B cell (primary cell): ENCODE measurements around the gene MC1R. TPM values are rescaled to one million over a fixed set of nuclear protein-coding genes. Genes with fewer than 3 reads are reported as not detected.
A peak's percentile ranks its signal among the peaks of the same experiment; 100 is the strongest.
"Not testable (repeated sequence)": the region's sequence is repeated elsewhere in the genome, so short reads cannot be mapped to it uniquely, and the experiment has no call there.

Experiments used
- ATAC-seq: fragments of 200-7000 bp; cut with Tn5 transposase; one replicate; pipeline ENCODE4 v1.10.0; 2021; ENCODE audit warnings: low read depth, mild to moderate bottlenecking, moderate number of reproducible peaks, moderate library complexity
- CTCF ChIA-PET: fragments of 350-600 bp; sonication (Branson Sonifier 250); formaldehyde crosslinking; loops from one replicate; lab custom pipeline; 2021; ENCODE audit warnings: antibody characterized with exemption, inconsistent platforms; lab: Charles Lee
- POLR2A ChIA-PET: fragments of 350-600 bp; sonication (Branson Sonifier 250); formaldehyde crosslinking; loops from one replicate; lab custom pipeline; 2021; ENCODE audit warnings: antibody characterized with exemption; lab: Charles Lee
- DNase-seq: peaks from one replicate; pipeline ENCODE4 v3.0.0; 2013
- H2AFZ ChIP-seq: 2 replicates; pipeline ENCODE4 v1.6.1; 2012; ENCODE audit warnings: mild to moderate bottlenecking, low read depth, low read length; ENCODE audit not compliant: insufficient read depth, poor library complexity, severe bottlenecking
- H3K27ac ChIP-seq, 2 donors: 1 replicate in 1 of 2; 2 replicates in 1 of 2; pipeline ENCODE4 v1.5.1; 2012 to 2013; ENCODE audit warnings: low read length in 2 of 2, mild to moderate bottlenecking in 2 of 2, moderate library complexity in 1 of 2
- H3K27me3 ChIP-seq, 4 experiments: fragments of 200-600 bp in 1 of 4; sonication (generic) in 1 of 4; replicated peaks in 1 of 4; 1 replicate in 2 of 4; 2 replicates in 2 of 4; pipeline versions ENCODE4 v1.6.1 to v1.7.0; 2013 to 2016; ENCODE audit warnings: low read length in 3 of 4, mild to moderate bottlenecking in 2 of 4, mixed read lengths in 1 of 4, moderate library complexity in 1 of 4; ENCODE audit not compliant: insufficient read depth in 4 of 4, control insufficient read depth in 3 of 4; ENCODE audit errors: control extremely low read depth in 1 of 4
- H3K36me3 ChIP-seq, 2 experiments: replicated peaks in 1 of 2; 1 replicate in 1 of 2; 2 replicates in 1 of 2; pipeline versions ENCODE4 v1.6.1 to v1.7.1; 2013; ENCODE audit warnings: low read length in 1 of 2; ENCODE audit not compliant: insufficient read depth in 2 of 2, control insufficient read depth in 1 of 2; ENCODE audit errors: control extremely low read depth in 1 of 2, extremely low read depth in 1 of 2
- H3K4me1 ChIP-seq, 2 donors: fragments of 200-600 bp in 1 of 2; sonication (generic) in 1 of 2; 1 replicate in 1 of 2; 2 replicates in 1 of 2; pipeline versions ENCODE4 v1.5.1 to v1.6.1; 2013 to 2017; ENCODE audit warnings: low read length in 2 of 2; ENCODE audit not compliant: control insufficient read depth in 2 of 2, insufficient read depth in 2 of 2
- H3K4me2 ChIP-seq: replicated peaks from 2 replicates; pipeline ENCODE3; 2012; ENCODE audit warnings: mild to moderate bottlenecking, low read depth, low read length; ENCODE audit not compliant: poor library complexity, severe bottlenecking
- H3K4me3 ChIP-seq, 5 experiments: fragments of 200-600 bp in 1 of 5; sonication (generic) in 1 of 5; 1 replicate in 3 of 5; 2 replicates in 2 of 5; pipeline versions ENCODE4 v1.5.1 to v1.7.0; 2011 to 2016; ENCODE audit warnings: low read length in 4 of 5, mild to moderate bottlenecking in 4 of 5, low read depth in 2 of 5, control low read depth in 1 of 5, moderate library complexity in 1 of 5; ENCODE audit not compliant: insufficient read depth in 1 of 5; ENCODE audit errors: control extremely low read depth in 1 of 5, extremely low read depth in 1 of 5
- H3K79me2 ChIP-seq: fragments of 200-600 bp; sonication (generic); one replicate; pipeline ENCODE4 v1.6.0; 2016; ENCODE audit warnings: low read length; ENCODE audit not compliant: control insufficient read depth, insufficient read depth
- H3K9ac ChIP-seq: fragments of 200-600 bp; sonication (generic); 2 replicates; pipeline ENCODE4 v1.6.1; 2017; ENCODE audit warnings: mild to moderate bottlenecking, low read length, moderate library complexity
- H3K9me3 ChIP-seq, 3 donors: one replicate each; pipeline versions ENCODE4 v1.6.1 to v1.7.1; 2013; ENCODE audit warnings: low read length in 2 of 3; ENCODE audit not compliant: control insufficient read depth in 2 of 3, insufficient read depth in 1 of 3; ENCODE audit errors: control extremely low read depth in 1 of 3
- H4K20me1 ChIP-seq: 2 replicates; pipeline ENCODE4 v1.6.0; 2012; ENCODE audit warnings: mild to moderate bottlenecking, low read length; ENCODE audit not compliant: insufficient read depth, control insufficient read depth, poor library complexity, severe bottlenecking
- H3K27ac Mint-ChIP-seq: one replicate; pipeline ENCODE4 v1.8.0; 2021; ENCODE audit warnings: mixed read lengths
- H3K27me3 Mint-ChIP-seq: one replicate; pipeline ENCODE4 v1.8.0; 2021; ENCODE audit warnings: mixed read lengths
- H3K4me1 Mint-ChIP-seq: one replicate; pipeline ENCODE4 v1.8.0; 2021; ENCODE audit warnings: mixed read lengths
- H3K4me3 Mint-ChIP-seq: one replicate; pipeline ENCODE4 v1.8.0; 2021; ENCODE audit warnings: mixed read lengths
- H3K9me3 Mint-ChIP-seq: one replicate; pipeline ENCODE4 v1.8.0; 2022; ENCODE audit warnings: mixed read lengths; ENCODE audit not compliant: insufficient read depth
- EZH2 ChIP-seq: IDR thresholded peaks from 2 replicates; pipeline ENCODE4 v1.6.1; 2012; ENCODE audit warnings: borderline replicate concordance, low read depth, mild to moderate bottlenecking, moderate library complexity, low read length; ENCODE audit not compliant: insufficient read depth, poor library complexity, severe bottlenecking
- WGBS: methylation state at CpG from one replicate; pipeline ENCODE4 v1.1.5; 2013; ENCODE audit warnings: missing lambda C conversion rate; ENCODE audit not compliant: insufficient coverage; 5-methylcytosine and 5-hydroxymethylcytosine counted together
- intact Hi-C: fragments of 100-400 bp; cut with micrococcal nuclease; formaldehyde crosslinking; loops from one replicate; pipeline ENCODE4 v1.10.0; 2022
- polyA plus RNA-seq: library from polyadenylated mRNA; depleted of rRNA; stranded (reverse); fragments of >200 nt; gene quantifications from 2 replicates; pipeline ENCODE4 v1.2.3, GENCODE V29; 2012
- total RNA-seq, 2 donors: library from RNA; stranded (reverse); fragments of 120-200 nt in 1 of 2; gene quantifications; 1 replicate in 1 of 2; 2 replicates in 1 of 2; pipeline versions ENCODE4 v1.2.3 to v1.2.4, GENCODE V29; 2013 to 2022
- TF ChIP-seq, protein P1 (sequence below): fragments of 200-600 bp; IDR thresholded peaks from one replicate; pipeline ENCODE4 v1.8.0; 2022; ENCODE audit warnings: antibody characterized with exemption, mild to moderate bottlenecking

MC1R gene
- total and polyA plus RNA-seq, 2 donors (not counting 1 experiment from before 2014, with no cell fraction given), result 13.2 to 15.2 TPM

DNA sequence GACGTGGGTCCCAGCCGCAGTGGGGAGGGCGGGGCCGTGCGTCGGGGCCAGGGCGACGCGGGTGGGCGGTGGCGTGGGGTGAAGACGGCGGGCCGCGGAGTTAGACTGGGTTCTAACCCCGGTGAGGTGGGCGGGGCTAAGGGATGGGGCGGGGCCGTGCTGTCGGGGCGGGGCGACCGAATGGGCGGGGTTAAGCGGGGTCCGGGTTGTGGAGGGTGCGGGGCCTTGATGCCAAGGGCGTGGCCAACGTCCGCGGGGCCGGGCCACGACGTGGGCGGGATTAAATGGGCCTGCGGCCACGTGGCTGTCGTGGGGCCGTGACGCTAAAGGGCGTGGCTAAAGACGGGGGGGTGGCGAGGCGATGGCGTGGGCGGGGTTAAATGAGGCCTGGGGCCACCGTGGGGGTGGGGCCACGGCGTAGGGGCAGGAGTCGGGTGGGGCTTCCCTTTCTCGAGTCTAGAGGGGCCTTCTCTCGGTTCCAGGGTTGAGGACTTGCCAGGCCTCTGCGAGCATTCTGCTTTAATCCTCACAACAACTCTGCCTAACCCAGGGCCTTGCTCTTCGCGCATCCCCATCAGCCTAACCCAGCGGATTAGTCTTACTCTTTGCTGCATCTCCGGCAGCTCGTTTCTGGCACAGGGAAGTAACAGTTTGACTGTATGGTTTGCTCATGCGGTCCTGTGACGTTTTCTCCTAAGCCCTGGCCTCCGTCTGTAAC lies 44.5 kb upstream of the MC1R start:
- POLR2A ChIA-PET, result interaction anchor here (0.6 to 2.0 kb wide), 15 partner anchors 10 to 826 kb away, joined by 3 to 13 read pairs (median 5); partner anchors contain the start of gene CDK10
- Mint-ChIP-seq H3K27ac (peak overlapping the region; percentile 99), H3K4me3 (peak overlapping the region; percentile 95), H3K4me1 (peaks cover 16% of the 10 kb centered on the region), H3K9me3 (no peaks in the 10 kb centered on the region), H3K27me3 (no peaks in the 10 kb centered on the region)
- intact Hi-C loops, result loop anchor here (1.0 kb wide), 4 partner anchors 58 to 188 kb away; partner anchors contain the start of genes CDK10, FANCA, SPATA2L and ZNF276
- under 1% methylated on average over 50 of the region's 61 CpGs for WGBS
- peak; percentile 82 for ATAC-seq
- H3K36me3 ChIP-seq, result peaks cover 0 to 27% of the 10 kb centered on the region in 2 experiments
- TF ChIP-seq, protein P1, sequence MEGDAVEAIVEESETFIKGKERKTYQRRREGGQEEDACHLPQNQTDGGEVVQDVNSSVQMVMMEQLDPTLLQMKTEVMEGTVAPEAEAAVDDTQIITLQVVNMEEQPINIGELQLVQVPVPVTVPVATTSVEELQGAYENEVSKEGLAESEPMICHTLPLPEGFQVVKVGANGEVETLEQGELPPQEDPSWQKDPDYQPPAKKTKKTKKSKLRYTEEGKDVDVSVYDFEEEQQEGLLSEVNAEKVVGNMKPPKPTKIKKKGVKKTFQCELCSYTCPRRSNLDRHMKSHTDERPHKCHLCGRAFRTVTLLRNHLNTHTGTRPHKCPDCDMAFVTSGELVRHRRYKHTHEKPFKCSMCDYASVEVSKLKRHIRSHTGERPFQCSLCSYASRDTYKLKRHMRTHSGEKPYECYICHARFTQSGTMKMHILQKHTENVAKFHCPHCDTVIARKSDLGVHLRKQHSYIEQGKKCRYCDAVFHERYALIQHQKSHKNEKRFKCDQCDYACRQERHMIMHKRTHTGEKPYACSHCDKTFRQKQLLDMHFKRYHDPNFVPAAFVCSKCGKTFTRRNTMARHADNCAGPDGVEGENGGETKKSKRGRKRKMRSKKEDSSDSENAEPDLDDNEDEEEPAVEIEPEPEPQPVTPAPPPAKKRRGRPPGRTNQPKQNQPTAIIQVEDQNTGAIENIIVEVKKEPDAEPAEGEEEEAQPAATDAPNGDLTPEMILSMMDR, result no peak
- no peak for TF ChIP-seq EZH2
- H4K20me1 ChIP-seq, result peaks cover 47% of the 10 kb centered on the region
- no peaks in the 10 kb centered on the region for H3K9me3 ChIP-seq
- H3K27ac ChIP-seq, result peak overlapping the region; percentile 100
- peak overlapping the region; percentile 100 for H3K9ac ChIP-seq
- H3K4me3 ChIP-seq, result peak overlapping the region in 4 of 5 experiments; percentile 92 to 99 (median 97)
- H3K79me2 ChIP-seq, result peaks cover 54% of the 10 kb centered on the region
- peak overlapping the region; percentile 92 for H3K4me2 ChIP-seq
- CTCF ChIA-PET, result interaction anchor here (0.7 to 3.8 kb wide), 3 partner anchors 13 to 175 kb away, joined by 3 to 40 read pairs (median 3); no protein-coding TSS in a partner anchor
- H3K4me1 ChIP-seq, result peaks cover 14 to 19% of the 10 kb centered on the region in 2 donors
- H3K27me3 ChIP-seq, result no peaks in the 10 kb centered on the region
- peak; percentile 99 for DNase-seq
- peak overlapping the region; percentile 28 for H2AFZ ChIP-seq

DNA sequence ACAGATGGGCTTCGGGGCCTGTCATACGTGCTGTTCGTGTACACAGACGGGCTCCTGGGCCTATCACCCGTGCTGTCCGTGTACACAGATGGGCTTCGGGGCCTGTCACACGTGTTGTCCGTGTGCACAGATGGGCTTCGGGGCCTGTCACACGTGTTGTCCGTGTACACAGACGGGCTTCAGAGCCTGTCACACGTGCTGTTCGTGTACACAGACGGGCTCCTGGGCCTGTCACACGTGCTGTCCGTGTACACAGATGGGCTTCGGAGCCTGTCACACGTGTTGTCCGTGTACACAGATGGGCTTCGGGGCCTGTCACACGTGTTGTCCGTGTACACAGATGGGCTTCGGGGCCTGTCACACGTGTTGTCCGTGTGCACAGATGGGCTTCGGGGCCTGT lies 39.5 kb upstream of the MC1R start:
- H3K9me3 Mint-ChIP-seq, H3K4me2 ChIP-seq, H3K27me3 ChIP-seq, intact Hi-C loops, H3K27ac Mint-ChIP-seq, H3K9ac ChIP-seq, H3K4me3 ChIP-seq, POLR2A ChIA-PET, H3K9me3 ChIP-seq, ATAC-seq, CTCF ChIA-PET, H3K27ac ChIP-seq, H3K27me3 Mint-ChIP-seq, H3K4me3 Mint-ChIP-seq, H2AFZ ChIP-seq: not testable (repeated sequence)
- H3K4me1 ChIP-seq, result peaks cover 10% of the 10 kb centered on the region in 2 donors
- DNase-seq, result peak; percentile 26
- 97% methylated on average over 19 of the region's 28 CpGs for WGBS
- peaks cover 95% of the 10 kb centered on the region for H3K79me2 ChIP-seq
- H4K20me1 ChIP-seq, result peaks cover 92% of the 10 kb centered on the region
- peaks cover 19% of the 10 kb centered on the region for H3K4me1 Mint-ChIP-seq
- H3K36me3 ChIP-seq, result peaks cover 10 to 66% of the 10 kb centered on the region in 2 experiments
